NK-92 treated with Interleukin-12 subunit alpha and Interleukin-12 subunit beta, amount 100 ng/mL, for 24 hours (cell line): ENCODE data around the gene LAMA3.

Experiments used
- DNase-seq: peaks from one replicate; lab custom pipeline; 2025; lab: John Stamatoyannopoulos, UW

Gene LAMA3

DNA sequence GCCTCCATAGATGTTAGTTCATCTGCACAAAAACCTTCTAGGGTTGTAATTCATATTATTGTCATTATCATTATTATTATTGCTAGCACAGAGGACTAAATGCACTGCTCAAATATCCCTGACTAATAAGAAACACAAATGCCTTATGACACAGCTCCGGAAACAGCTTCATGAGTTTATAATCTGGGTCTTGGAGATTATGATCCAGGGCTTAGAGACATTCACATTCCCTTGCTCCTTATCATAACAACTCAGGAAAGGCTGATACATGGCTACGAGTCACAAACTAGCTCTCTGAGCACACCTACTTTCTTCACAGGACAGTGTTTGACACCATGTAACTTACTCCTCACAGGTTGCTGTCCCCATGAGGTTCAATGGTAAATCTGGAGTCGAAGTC is 223.1 kb downstream of the LAMA3 start:
- DNase-seq: no peak

DNA sequence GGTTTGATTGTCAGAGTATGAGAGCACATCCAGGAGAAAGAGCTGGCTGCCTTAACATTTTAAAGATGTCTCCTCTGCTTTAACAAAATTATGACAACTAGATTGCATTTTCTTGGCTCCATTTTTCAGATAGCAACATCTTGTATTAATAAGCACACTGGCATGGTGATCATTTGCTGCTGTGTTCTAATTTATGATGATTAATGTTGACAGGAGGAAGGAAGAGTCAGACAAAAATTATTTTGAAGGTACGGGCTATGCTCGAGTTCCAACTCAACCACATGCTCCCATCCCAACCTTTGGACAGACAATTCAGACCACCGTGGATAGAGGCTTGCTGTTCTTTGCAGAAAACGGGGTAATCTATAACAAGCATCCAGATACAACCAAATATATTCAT is 227.1 kb downstream of the LAMA3 start:
- no peak for DNase-seq

DNA sequence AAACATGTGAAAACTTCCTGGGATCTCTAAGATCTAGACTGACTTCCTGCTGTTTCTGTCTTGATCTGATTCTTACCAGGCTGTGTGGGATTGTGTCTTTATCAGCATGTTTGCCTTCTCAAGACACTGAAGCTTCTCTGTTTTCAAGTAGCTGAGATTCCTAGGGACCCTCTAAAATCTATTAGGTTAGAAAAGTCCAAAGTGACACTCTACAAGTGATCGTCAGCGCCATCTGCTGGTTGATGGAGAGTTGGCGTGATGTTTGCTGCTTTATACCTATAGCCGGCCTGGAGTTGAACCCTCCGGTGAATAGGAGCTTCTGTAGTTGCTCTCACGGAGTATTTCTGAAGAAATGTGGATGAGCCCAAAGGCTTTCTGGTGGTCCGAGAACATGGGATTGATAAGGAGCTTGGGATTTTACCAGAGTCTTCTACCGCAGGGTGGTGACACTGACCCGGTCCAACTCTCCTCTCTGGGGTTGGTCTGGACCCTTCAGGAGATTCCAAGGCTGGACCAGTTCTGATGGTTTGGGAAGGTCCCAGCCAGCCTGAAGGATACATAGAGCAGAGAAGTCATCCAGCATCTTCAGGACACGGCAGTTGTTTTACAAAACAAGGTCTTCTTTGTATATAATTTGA is 229.3 kb downstream of the LAMA3 start:
- DNase-seq: peak; percentile 45

DNA sequence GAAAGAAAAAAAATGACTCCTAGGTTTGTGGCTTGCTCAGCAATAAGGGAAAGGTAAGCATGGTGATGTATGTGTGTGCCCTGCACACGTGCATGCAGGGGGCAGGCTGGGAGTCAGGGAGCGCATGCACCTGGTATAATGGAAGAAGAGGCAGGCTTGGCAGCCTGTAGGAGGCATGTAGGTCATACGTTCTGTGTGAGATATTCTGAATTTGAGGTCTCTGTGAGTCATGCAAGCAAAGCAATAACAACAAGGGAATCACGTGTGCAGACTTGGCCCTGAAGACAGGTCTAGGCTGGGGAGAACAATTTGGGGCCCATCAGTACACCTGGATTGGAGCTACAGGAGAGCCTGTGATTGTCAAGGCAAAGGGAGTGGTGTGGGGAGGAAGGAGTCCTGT is 230.8 kb downstream of the LAMA3 start:
- DNase-seq: no peak

DNA sequence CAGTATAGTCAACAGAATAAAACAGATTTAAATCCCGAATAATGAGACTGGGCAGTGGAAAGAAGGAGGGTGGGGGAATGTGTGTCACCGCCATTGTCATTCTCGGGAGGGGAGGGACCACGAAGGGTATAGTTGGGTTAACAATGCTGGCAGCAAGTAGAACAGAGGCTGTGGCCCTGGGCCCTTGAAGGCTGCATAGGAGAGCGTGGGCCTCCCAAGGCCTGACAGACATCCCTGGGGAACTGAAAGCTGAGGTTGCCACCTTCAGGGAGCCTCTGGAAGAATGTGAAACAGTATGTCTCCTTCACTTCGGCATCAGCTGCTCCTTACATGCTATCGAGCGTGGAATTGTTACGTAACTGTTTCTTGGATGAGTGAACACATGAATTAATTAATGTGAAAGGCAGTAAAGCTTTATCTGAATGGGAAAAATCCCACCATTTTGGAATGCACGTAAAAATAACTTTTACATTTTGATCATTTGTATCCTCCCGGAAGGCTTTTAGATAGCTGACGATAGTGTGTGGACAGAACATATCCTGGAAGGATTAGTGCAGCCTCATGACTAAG is 232.5 kb downstream of the LAMA3 start:
- DNase-seq: no peak

DNA sequence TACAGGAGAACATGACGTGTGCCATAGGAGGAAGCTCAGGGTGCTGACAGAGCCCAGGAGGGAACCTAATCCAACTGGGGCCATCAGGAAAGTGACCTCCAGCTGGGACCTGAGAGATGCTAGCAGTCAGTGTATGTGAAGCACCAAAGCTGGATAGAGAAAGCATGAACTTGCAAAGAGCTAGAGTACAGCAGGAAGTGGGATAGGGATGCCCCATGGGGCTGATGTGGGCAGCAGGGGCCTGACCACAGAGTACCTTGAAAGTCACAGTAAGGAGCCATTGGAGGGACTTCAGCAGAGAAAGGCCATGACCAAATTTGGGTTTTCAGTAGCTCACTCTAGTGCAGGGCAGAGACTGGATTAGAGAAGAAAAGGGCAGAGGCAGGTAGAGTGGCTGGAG is 233.7 kb downstream of the LAMA3 start:
- no peak for DNase-seq

DNA sequence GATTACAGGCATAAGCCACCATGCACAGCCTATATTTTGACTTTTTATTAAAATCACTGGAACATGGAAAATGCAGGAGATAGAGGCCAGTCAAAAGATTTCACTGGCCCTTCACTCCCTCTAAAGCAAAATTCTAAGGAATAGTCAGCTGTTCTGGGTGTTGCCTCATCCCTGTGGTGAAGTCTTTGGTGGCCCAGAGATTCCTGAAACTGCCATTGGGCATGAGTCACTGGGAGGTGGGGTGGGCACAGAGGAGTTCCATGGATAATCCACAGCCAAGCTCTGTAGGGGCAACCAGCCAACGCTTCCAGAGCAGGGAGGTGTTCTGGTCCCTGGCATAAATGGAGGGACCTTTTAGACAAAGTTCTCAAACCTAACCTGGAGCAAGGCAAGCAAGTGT is 235.6 kb downstream of the LAMA3 start:
- DNase-seq: no peak

DNA sequence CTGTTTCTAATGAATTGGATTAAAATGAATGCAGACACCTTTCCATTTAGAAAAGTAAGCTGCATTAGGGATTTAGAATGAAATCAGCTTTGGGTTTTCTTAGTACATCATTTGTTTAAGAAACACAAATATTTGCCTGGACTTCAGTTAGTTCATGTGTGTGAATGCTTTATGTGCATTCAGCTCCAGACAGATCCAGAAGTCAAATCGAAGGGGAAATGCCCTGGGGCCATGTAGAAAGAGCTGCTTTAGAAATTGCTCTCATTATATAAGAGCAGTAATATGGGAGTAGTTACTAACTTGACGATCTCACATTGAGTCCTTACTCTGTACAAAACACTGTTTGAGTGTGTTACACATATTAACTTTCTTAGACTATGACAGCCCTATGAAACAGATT is 237.3 kb downstream of the LAMA3 start:
- DNase-seq: no peak

DNA sequence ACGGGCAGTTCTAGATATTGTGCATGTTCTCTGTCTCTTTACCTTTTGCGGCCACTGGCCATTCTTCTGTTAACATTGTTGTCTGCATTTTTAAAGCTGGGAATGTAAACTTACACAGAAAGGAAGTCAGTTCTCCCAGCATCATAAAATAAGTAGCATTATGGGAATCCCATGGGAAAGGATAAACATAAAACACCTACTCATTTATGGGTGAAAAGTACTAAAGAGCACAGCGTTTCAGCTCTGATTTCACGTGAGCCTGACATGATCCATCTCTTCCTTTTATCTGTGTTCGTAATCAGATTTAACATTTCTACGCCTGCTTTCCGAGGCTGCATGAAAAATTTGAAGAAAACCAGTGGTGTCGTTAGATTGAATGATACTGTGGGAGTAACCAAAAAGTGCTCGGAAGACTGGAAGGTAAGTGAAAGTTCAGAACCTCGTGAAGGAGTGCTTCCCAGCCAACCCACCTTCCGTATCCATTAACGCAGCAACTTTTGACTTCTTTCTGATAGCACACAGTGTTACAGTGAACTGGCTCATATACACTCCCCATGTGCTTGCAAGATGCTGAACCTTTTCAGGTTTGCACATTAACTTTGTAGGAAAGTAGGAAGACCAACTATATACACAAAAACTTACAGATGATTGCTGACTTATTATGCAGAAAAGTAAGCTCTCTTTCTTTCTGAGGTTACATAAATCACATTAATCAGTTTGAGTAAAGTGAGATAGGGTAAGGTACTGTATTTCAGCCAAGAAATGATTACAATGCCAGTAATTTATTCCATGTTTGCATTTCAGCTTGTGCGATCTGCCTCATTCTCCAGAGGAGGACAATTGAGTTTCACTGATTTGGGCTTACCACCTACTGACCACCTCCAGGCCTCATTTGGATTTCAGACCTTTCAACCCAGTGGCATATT is 238.8 kb downstream of the LAMA3 start:
- no peak for DNase-seq

DNA sequence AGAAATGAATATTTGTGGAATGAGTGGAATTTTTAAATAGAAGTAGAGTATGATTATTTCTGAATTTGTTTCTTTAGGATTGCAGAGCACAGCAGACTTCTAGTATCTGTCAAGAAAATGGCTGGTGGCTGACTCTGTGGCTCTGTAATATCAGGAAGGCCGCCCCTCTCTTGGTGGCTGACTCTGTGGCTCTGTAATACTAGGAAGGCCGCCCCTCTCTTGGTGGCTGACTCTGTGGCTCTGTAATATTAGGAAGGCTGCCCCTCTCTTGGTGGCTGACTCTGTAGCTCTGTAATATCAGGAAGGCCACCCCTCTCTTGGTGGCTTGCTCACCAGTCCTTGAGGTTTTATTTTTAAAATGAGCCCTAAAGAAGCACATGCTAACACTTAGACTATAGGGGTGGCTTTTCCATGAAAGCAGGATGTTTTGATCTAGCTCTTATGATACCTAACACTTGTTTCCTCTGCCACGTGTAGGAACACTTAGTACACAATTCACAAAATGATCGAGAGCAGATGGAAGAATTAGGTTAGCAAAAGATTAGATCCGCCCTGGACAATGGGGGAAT is 240.2 kb downstream of the LAMA3 start:
- DNase-seq: no peak

DNA sequence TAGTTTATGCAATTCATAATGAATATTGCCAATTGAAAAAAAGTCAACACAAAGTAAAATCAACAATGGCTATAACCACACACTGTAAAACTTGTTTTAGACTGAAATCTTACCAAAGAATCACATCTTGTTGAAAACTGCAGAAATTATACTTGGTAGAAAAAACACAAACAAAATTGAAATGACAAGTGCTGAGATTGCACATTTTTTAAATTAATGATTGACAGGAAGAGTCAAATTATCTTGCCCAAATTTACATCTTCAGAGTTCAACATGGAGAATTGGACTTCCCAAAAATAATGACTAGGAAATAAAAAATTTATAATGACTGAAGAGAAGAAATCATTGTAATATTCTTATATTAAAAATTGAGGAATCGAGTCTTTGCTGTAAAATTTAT is 240.7 kb downstream of the LAMA3 start:
- no peak for DNase-seq

DNA sequence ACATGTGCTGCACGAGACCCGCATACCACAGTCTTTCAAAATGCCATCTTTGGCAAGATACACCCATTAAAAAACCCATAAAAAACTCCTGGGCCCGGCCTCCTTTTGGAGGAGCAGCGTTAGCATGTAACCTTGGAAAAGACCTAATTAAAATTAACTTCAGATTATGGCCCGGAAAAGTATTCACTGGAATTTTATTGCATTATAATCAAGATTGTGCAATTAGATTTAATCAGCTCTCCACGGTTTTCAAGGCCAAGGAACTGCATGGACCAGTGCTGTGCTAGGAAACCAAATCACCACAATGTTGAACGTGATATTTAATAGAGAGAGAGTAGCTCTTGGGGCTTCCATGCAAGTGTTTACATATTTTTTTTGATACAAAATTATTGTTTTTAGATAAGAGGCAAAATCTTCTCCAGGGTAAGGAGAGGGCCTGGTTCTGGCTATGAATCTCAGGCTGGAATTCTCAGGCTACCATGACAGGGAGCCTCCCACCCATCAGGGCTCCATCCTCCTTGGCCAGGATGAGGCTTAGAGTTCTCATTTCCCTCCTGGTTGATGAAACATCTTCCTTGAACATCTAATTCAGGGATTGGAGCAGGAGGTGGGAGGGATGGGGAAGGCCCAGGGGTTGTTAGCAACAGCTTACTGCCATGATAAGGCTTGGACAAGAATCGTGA is 243.3 kb downstream of the LAMA3 start:
- DNase-seq: no peak

DNA sequence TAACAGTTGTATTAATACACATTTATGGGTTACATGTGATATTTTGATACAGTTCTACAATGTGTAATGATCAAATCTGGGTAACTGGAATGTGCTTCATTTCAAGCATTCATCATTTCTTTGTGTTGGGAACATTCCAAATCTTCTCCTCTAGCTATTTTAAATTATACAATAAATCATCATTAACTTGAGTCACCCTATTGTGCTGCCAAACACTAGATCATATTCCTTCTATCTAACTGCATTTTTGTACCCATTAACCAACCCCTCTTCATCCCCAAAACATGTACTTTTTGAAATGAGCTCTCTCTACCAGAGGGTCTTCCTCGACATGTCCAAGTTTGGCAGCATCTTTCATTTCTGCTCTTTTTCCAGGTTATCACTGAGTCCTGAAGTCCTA is 244.2 kb downstream of the LAMA3 start:
- no peak for DNase-seq

DNA sequence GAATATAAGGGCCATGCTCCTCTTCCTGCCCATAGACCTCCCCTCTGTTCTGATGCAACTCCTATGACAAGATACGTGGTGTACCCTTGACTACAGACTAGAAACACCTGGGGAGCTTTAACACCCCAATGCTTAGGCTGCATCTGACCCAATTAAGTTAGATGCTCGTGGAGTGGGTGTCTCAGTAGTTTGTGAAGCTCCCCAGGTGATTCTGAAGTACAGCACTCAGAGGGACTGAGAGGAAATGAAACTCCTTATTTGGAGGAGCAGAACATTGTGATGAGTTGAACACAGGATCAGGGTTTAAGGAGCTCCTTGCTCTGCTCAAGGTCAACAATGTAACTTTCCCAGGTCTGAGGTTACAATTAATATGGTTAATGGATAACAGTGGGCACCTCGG is 245.0 kb downstream of the LAMA3 start:
- DNase-seq: no peak

DNA sequence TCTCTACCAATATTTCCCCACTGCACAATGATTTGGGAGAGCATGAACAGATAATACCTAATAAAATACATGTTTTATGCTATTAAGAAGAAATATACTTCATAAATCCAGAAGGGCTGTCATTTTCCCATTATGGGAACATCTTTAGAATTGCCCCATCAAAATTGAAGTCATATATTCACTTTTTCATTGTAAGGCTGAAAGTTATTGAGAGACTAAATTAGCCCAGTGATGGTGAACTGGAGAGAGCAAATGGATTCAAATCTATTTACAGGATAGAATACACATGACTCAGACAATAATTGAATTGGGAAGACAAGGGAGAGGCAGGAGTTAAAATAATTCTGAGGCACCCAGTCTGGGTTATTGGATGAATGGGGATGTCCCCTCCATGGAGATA is 245.6 kb downstream of the LAMA3 start:
- no peak for DNase-seq

DNA sequence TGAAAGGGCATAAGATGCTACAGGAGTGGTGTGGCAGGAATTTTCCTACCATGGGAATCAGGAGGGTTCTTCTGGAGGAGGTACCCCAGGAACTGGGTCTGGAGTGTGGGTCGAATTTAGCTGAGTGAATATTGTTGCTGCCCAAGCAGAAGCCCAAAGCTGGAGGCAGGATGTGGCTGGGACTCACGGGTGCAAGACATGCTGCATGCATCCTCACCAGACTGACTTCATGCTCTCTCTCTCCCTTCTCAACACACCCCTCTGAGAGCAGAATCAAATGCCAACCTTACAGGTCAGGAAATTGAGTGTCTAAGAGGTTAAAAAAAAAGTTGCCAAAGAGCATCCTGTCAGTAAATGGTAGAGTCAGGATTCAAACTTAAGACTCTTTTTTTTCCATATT is 246.6 kb downstream of the LAMA3 start:
- peak; percentile 45 for DNase-seq

DNA sequence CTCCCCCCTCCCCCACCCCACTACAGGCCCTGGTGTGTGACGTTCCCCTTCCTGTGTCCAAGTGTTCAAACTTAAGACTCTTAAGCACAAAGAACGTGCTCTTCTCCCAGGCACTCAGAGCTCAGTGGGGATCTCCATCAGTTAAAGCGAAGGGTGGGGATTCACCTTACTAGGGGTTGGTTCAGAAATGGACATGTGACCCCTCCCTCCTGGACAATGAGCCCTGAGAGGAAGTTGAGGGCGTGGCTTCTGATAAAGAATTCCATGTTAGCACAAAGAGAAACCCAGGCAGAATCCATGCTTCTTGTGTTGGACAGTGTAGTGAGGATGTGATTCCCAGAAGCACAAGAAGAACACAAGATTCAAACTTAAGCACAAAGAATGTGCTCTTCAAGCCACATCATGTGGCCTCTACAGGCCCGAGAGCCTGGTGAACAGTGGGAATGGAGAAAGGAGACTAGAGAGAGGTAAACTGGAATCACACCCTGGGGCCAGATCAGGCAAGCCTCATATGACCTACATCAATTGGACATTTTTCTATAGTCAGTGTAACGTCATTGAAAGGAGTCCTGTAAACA is 247.2 kb downstream of the LAMA3 start:
- DNase-seq: no peak

DNA sequence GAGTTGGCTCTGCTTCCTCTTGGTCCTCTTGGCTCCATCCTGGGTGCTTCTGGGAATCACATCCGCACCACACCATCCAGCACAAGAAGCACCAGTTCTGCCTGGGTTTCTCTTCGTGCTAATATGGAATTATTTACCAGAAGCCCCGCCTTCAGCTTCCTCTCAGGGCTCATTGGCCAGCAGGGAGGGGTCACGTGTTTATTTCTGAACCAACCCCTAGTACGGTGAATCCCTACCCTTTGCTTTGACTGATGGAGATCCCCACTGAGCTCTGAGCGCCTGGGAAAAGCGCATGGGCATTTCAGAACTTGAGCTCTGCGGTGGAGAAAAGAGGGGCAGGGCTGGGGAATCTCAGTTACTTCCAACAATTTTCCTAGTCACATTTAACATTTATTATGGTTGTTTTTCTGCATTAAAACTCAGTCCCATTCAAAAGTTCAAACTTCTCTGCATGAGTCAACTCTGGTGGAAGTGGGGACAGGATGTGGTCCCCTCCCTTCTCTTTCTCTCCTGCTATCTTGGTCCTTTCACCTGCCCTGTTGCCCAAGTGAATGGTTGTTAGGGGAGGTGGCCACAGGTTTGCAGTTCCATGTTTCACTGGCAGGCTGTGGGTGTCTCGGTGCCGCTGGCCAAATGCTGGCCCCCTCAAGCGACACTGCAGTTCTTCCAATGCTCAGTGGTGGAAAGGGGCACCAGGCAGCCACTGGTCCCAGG is 248.9 kb downstream of the LAMA3 start:
- DNase-seq: peak; percentile 51

DNA sequence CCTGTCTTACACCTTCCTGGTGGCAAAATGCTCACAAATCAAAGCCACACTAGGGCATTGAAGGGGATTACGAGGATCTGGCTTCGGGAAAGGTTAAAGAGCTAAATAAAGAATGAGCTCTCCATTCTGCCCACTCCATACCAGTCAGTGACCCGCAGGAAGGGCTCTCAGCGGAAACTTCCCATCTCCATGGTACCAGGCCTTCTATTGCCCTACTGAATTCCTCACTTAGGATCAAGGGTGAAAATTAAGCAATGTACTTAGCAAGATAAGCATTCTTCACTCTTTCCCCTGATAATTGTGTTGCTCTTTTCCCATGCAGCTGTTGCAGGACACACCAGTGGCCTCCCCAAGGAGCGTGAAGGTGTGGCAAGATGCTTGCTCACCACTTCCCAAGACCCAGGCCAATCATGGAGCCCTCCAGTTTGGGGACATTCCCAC is 249.7 kb downstream of the LAMA3 start:
- no peak for DNase-seq

DNA sequence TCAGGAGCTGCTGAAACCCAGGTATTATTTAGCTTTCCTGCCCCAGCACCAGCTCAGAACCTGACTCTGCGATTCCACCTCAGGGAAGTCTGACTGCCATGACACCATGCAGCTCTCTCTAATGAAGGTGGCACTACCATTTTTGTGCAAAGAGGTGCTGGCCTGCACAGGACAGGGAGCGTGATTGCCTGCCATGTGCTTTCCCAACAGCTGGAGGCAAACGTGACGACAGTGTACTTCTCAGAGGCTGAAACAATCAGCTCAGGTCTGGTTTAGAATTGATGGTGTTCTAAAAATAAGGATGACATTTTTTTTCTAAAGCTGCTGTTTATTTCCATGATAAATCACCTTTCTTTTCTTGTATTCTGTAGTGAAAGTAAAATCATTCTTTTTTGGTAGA is 250.1 kb downstream of the LAMA3 start:
- no peak for DNase-seq

DNA sequence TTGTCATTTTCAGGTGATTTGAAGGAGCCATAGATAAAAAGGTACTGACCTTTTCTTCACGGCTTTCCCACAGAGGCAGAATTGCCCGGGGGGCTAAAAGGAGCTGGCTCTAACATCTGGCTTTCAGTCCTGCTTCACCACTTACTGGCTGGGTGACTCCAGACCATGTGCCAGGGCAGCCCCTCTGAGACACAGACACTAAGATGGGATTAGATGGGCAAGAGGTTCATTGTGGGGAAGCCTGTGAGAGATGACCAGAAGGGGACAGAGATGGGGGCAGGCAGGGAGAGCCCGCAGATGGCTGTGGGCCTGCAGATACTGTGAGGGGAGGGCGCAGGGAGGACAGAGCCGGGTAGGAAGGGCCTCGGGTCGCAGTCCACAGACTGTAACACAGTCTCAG is 250.6 kb downstream of the LAMA3 start:
- no peak for DNase-seq
